GM12878 (cell line): ENCODE measurements around the gene TRPV6.

Source experiments
- CTCF ChIP-seq, 3 experiments: IDR thresholded peaks in 2 of 3; conservative IDR thresholded peaks in 1 of 3; 2 replicates each; pipeline ENCODE4 v1.5.1; 2011; ENCODE audit warnings: low read depth in 3 of 3, low read length in 3 of 3, mild to moderate bottlenecking in 3 of 3, control low read depth in 2 of 3, moderate library complexity in 2 of 3, inconsistent platforms in 1 of 3, mixed read lengths in 1 of 3; ENCODE audit not compliant: control insufficient read depth in 2 of 3, insufficient read depth in 1 of 3; ENCODE audit errors: extremely low read depth in 1 of 3
- POLR2A ChIP-seq: IDR thresholded peaks from 2 replicates; pipeline ENCODE4 v1.6.1; 2011; ENCODE audit warnings: low read depth, mild to moderate bottlenecking, low read length
- REST ChIP-seq: IDR thresholded peaks from 2 replicates; pipeline ENCODE4 v1.6.1; 2012; ENCODE audit warnings: mild to moderate bottlenecking, low read depth, low read length
- SP1 ChIP-seq: IDR thresholded peaks from one replicate; pipeline ENCODE4 v1.6.1; 2011; ENCODE audit warnings: low read depth, low read length

- TF ChIP-seq CTCF (IDR thresholded peaks at IDR 0.05 in 2 of 3, conservative IDR thresholded peaks at IDR 0.05 in 1 of 3; ENCODE audit: control insufficient read depth in 2 of 3, extremely low read depth in 1 of 3, insufficient read depth in 1 of 3, low read depth in 3 of 3, low read length in 3 of 3) (no peak), SP1 (no peak), POLR2A (no peak), REST (no peak)
Measured at GRCh38 chr7:142899661-142900060, 14.1 kb upstream of the TRPV6 start.
